ENCODE data around the gene SUPT20H.

GRCh38 chr13:37068962-37069361 lies 9.5 kb upstream of the SUPT20H start:
- no peak for TF ChIP-seq REPIN1 (tag by site-specific recombination; IDR thresholded peaks at IDR 0.05; ENCODE audit: low read depth)
- TF ChIP-seq CTCF (tag by site-specific recombination; IDR thresholded peaks at IDR 0.05) = no peak
- TF ChIP-seq ZNF280D (tag by site-specific recombination; IDR thresholded peaks at IDR 0.05) = no peak
- no peak for TF ChIP-seq SETDB1 (IDR thresholded peaks at IDR 0.05; ENCODE audit: insufficient read length, low read length)

Measured in HEK293 (cell line).